ENCODE results near the gene BNIP3.
"Not testable (repeated sequence)": the region's sequence is repeated elsewhere in the genome, so short reads cannot be mapped to it uniquely, and the experiment has no call there.

The BNIP3 gene

DNA sequence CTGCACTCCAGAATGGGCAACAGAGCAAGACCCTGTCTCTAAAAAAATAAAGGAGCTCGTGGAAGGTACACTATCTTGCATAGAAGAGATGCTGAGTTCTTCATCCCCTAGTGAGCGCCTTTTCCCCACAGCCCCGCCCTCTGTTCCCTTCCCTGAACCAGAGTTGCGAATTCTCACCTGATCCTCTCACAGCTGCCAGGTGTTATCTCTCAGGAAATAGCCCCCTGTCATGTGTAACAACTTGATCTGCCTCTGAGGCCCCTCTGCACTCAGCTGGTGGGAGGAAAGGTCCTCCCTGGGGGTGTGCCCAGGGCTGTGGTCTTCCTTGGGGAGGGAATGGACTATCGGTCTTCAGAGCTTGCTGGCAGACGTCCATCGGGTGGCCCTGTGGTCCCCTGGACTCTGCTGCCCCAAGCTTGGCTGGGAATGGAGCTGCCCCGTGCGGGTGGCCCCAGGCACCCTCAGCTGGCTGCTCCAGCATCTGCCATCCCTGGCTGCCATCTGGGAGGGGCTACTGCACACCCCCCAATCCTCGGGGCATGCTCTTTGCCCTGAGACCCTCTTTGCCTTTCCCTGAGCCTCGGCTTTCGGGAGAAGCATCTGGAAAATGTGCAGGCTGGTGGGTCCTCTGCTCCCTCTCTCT, 21.7 kb upstream of the BNIP3 start:
- no peak for DNase-seq (ENCODE audit: extremely low read depth in 1 of 2, low read depth in 1 of 2)

DNA sequence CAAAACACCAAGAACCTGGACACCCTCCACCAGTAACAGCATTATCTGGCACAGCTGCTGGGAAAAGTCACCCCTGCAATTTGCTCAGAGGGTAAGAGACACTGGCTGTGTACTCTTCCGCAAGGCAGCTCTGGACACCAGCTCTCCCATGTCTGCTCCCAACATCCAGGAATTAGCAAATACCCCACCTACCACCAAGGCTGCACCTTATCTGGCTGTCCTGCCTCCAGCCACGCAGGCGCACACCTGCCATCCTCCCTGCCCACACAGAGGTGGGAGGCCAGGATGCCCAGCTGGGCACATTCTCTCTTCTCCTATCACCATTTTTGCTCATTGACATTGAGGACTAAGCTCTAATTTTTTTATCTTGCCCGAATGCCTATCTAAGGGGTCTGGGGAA, 20.3 kb upstream of the BNIP3 start:
- DNase-seq (ENCODE audit: extremely low read depth in 1 of 2, low read depth in 1 of 2), result no peak

DNA sequence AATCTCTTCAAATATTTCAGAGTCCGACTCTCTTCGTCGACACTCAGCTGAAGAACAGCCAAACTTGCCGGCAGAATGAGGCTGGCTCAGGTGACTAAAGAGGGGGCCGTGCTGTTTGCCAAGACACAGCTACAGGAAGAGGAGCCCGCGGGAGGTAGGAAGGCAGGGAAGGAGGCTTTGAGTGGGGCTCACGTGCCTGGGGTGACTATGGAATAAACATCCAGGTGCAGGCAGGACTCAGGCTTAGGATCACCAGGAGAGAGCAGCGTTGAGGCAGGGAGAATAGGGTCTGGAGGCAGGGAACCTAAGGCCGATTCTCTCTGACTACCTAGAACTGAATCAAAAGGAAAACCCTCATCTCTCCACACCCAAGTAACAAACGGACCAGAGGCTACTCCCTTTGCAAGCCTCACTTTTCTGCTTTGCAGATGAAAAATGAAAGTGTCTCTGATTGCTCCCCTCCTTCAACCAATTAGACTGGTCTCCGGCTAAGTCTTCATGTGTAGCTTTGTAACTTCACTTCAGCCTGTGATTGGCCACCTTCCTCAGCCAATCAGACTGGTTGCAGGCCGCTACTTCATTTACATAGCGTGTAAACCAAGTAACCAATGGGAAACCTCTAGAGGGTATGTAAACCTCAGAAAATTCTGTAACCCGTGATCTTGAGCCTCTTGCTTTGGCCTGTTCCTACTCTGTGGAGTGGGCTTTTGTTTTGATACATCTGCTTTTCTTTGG, 19.7 kb upstream of the BNIP3 start:
- no peak for DNase-seq (ENCODE audit: extremely low read depth in 1 of 2, low read depth in 1 of 2)

DNA sequence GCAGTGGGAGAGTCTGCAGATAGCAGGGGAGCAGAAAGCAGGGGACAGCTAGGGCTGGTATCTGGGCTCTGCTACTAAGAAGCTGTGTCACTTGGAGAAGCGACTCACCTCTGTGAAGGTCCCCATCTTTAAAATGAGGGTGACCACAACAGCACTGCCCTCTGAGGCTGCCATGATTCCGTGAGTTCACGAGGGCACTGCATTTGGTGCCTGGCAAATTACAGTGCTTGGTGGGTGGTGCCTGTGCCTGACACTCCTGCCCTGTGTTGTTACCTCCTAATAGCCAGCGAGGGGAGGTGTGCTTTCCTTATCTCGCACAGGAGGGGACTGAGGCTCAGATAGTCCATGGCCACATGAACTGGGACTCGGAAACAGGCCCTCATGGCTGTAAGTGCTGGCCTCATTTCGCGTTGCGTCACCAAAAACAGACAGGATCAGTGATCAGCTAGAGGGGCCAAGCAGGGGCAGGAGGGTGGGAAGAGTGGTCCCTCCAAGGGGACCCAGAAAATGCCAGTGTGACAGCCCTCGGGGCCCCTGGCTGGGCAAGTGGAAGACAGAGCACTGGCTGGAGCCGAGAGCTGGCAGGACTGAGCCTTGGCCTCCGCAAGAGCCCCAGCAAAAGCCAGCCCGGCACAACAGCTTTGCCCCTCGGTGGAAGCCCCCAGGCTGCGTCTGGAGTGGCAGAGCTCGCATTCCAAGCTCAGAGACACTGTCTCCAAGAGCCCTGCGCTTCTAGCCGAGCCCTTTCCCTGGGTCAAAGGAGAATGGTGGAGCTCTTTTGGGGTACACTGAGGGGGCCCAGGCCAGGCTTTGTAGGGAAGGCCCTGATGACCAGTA, 17.3 kb upstream of the BNIP3 start:
- DNase-seq (ENCODE audit: extremely low read depth in 1 of 2, low read depth in 1 of 2), result no peak

DNA sequence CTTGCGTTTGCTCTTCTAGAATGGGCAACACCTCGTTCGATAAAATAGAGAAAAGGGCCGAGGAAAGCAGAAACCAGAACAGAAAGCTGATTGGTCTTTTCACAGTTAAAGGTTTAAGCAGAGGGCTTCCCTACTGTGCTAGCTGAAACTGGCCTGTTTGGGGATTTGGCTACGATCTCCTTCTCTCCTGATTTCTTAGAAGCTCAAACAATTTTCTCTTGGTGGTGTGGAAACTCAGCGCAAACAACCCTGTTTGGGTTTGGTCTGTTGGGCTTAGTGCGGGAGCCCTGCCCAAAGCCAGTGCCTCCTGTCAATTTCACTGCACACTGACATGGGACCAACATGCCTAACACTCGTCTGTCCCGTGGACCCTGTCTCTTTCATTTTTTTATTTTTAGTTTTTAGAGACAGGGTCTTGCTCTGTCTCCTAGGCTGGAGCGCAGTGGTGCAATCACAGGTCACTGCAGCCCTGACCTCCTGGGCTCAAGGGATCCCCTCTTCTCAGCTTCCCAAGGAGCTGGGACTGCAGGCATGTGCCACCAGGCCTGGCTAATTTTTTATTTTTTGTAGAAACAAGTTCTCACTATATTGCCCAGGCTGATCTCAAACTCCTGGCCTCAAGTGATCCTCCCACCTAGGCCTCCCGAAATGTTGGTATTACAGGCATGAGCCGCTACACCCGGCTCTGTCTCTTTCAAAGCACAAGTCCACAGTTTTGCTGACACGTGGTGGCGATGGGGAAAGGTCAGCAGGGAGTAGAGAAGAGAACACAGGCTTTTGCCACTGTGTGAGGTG, 16.5 kb upstream of the BNIP3 start:
- DNase-seq (ENCODE audit: extremely low read depth in 1 of 2, low read depth in 1 of 2), result no peak

DNA sequence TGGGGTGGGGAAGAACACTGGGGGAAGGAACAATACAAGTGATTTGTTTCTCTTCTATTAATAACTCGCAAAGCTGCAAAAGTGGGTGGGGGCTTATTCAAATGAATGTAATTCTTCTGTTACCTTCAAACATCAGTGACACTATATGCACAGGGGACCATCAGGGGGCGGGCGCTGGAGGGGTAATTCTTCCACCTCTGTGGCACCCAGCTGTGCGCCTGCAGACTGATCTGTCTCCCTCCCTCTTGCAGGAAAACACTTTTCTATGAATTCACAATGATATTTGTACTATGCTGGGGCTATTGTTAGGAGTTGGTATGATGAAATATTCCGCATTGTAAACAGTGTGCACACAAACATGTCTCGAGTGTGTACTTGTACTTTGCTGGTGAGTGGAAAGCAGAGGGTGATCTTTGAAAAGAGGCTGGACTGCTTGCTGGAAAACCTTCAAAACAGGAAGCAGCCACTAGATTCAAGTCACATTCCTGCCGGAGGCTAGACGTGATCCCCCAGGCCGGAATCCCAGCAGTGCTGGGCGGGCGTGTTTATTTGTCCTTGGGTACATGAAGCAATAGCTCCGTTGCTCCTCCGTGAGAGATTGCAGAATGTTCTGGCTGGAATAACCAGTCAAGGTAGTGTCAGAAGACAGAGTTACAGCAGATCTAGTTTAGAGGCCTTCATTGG, 15.8 kb upstream of the BNIP3 start:
- DNase-seq (ENCODE audit: extremely low read depth in 1 of 2, low read depth in 1 of 2), result no peak

DNA sequence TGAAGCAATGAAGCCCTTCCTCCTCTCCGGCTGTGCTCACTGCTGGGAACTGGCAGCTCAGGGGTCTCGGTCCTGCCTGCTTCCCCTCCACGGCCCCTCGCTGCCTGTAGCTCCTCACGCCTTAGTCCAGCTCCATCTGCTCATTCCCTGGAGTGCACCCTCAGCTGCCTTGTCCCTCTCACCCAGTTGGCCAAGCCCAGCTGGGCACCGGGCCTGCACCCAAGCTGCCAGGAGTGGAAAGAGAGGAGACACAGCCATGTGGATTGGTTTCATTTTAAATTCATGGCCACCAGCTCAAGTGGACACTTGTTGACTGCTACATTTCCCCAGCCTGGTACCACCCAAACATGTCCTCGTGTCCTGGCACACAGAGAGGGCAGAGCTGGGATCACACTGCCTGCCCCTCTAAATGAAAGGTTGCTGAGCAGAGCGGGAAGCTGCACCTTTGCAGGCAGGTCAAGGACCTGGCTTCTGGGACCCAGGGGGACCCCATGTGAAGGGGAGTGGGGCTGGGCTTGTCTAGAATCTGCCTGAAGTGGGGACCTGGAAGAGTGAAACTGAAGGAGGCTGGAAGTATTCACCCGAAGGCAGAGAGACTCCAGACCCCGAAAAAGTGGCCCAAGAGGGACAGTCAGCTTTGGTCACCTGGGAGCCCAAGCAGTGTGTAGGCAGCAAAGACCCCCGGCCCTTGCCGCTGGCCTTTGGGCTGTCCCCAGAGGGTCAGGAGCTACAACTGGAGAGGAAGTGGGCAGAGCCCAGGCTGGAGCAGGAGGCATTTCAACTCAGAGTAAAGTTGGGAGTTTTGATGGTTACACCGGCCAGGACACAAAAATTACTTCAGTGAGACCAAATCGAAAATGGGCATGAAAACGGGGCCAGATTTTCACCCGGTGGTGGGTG, 15.0 kb upstream of the BNIP3 start:
- no peak for DNase-seq (ENCODE audit: extremely low read depth in 1 of 2, low read depth in 1 of 2)

DNA sequence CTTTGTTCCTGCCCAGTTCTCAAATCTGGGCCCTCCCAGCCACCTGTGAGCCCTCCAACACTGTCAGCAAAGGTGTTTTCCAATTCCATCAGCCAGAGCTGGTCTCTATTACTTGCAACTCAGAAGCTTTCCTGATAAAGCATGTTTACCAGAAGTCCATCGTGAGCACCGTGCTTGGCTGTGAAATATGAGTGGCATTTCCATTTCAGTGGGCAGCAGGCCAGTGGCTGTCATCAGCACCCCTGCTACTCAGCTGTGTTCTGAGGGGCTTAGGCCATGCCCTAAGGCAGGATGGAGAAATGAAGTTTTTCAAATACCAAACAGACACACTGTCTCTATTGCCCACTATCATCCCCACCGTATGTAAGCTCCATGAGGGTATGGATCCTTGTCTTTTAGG, 12.7 kb upstream of the BNIP3 start:
- DNase-seq (ENCODE audit: extremely low read depth in 1 of 2, low read depth in 1 of 2), result no peak

DNA sequence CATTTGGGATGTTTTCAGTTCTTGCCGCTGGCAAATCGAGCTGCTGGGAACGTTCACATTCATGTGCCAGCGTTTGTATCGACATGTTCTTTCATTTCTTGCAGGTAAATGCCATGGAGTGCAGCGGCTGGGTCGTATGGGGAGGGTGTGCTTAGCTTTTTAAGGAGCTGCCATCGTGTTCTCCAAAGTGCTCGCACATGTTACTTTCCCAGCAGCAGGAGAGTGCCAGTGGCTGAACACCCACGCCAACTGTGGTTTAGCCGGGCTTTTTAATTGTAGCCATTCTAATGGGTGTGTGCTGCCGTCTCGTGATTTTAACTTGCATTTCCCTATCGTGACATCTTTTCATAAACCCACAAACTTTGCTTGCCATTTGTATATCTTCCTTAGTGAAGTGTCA, 11.6 kb upstream of the BNIP3 start:
- no peak for DNase-seq (ENCODE audit: extremely low read depth in 1 of 2, low read depth in 1 of 2)

DNA sequence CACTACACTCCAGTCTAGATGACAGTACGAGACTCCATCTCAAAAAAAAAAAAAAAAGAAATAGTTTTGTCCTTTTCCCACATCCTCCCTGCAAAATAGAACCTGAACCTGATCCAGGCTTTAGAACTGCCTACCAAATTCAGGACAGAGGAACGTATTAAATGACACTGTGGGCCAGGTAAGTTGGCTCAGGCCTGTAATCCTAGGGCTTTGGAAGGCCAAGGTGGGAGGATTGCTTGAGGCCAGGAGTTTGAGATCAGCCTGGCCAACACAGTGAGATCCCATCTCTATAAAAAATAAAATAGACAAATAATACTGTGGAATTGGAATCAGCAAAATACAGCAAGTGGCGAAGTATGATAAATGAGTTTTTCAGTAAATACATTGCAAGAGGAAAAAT, 10.0 kb upstream of the BNIP3 start:
- no peak for DNase-seq (ENCODE audit: extremely low read depth in 1 of 2, low read depth in 1 of 2)

DNA sequence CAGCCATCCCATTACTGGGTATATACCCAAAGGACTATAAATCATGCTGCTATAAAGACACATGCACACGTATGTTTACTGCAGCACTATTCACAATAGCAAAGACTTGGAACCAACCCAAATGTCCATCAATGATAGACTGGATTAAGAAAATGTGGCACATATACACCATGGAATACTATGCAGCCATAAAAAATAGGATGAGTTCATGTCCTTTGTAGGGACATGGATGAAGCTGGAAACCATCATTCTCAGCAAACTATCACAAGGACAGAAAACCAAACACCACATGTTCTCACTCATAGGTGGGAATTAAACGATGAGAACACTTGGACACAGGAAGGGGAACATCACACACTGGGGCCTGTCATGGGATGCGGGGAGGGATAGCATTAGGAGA, 6.1 kb upstream of the BNIP3 start:
- DNase-seq (ENCODE audit: extremely low read depth in 1 of 2, low read depth in 1 of 2), result not testable (repeated sequence)

DNA sequence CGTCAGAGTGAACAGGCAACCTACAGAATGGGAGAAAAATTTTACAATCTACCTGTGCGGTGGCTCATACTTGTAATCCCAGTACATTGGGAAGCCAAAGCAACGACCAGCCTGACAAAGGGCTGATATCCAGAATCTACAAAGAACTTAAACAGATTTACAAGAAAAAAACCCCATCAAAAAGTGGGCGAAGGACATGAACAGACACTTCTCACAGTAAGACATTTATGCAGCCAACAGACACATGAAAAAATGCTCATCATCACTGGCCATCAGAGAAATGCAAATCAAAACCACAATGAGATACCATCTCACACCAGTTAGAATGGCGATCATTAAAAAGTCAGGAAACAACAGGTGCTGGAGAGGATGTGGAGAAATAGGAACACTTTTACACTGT, 5.6 kb upstream of the BNIP3 start:
- not testable (repeated sequence) for DNase-seq (ENCODE audit: extremely low read depth in 1 of 2, low read depth in 1 of 2)

DNA sequence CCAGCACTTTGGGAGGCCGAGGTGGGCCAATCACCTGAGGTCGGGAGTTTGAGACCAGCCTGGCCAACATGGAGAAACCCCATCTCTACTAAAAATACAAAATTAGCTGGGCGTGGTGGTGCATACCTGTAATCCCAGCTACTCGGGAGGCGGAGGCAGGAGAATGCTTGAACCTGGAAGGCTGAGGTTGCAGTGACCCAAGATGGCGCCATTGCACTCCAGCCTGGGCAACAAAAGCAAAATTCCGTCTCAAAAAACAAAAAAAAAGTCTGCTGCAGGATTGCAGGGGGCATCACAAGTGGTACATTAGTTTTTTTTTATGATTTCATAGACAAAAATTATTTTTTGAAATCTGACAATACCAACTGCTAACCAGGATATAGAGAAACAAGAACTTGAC, 5.1 kb upstream of the BNIP3 start:
- not testable (repeated sequence) for DNase-seq (ENCODE audit: extremely low read depth in 1 of 2, low read depth in 1 of 2)

DNA sequence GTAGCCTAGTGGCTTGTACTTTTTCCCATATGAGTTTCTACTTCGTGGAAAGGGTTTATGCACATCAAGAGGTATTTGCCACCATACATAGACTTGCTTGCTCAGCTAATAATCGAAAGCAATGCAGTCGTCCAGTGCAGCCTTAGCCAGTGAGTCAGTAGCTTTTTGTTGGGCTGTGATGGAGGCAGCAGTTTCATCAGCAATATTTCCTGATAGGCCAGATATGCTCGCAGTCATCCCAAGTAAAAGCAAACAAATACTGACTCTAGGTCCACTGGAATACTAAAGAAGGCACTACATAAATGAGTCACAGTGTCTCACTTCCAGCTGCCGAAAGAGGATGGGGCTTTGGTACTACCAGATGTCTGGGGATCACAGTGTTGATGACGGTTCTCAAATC, 2.1 kb upstream of the BNIP3 start:
- no peak for DNase-seq (ENCODE audit: extremely low read depth in 1 of 2, low read depth in 1 of 2)

DNA sequence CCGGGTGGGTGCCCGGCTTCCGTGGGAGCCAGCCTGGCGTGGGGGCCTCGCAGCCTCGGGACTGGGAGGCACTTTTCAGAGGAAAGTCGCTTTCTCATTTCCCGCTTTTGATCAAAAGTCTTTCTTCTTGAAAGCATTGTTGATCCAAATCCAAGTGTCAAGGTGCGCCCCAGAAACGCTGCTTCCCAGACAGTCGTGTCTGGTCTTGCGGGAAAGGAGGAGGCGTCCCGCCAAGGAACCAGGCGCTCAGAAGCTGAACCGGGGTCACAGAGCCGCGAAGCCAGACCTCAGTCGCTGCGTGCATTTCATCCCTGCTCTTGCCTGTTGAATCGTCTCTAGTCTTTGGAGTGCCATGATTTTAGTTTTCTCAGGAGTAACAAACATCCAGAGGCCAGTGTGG, 1.1 kb upstream of the BNIP3 start:
- DNase-seq (ENCODE audit: extremely low read depth in 1 of 2, low read depth in 1 of 2), result no peak

DNA sequence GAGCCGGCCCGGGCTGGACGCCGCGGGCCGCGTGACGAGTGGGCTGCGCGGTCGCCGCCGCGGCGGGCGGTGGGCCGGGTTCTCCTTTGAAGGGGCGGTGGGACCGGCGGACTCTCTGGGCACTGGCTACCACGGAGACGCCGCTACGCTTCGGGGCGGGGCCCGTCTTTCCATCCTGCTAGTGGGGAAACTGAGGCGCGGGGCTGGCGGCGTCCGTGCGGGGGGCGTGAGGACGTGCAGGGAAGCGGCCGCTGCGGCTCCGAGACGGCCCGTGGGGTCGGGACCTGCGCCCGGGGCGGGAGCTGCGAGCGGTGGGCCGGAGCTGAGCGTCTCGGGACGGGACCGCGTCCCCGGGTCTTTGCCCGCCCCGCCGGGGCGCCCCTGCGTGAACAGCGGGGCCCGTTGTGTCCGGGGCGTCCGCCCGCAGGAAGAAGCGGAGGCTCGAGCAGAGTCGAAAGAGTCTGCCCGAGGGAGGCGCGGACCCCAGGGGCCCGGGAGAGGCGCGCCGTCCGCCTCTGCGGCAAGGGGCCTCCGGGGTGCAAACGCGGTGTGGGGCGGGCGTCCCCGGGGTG, 548 bp upstream of the BNIP3 start:
- no peak for DNase-seq (ENCODE audit: extremely low read depth in 1 of 2, low read depth in 1 of 2)

DNA sequence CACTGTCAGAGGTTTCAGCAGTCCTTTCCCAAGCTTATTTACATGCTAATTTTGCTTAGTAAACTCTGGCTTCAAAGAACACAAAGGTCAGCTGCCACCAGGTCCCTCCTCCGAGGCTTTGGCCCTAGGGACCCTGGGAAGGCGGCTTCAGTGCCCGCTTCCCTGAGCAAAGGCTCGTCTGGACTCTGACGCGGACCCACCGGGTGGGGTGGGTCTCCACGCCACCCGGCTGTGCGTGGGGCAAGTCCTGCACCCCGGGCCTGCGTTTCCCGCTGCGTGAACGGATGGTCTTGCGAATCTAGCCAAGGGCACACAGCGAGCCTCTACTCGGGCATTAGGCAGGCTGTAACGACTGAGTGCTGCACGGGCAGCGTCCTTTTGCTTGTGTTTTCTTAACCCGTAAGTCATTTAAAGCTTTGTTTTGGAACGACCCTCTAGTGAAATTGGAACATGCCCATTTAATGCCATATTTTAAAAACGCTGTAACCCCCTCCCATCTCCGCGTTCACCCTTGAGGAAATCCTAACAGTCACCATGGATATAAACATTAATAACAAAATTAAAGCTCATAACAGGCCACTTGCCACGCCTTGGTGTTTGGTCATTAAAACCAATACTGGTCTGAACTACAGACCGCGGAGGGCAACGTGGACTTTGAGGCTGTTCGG, 828 bp downstream of the BNIP3 start:
- DNase-seq (ENCODE audit: extremely low read depth in 1 of 2, low read depth in 1 of 2), result no peak

DNA sequence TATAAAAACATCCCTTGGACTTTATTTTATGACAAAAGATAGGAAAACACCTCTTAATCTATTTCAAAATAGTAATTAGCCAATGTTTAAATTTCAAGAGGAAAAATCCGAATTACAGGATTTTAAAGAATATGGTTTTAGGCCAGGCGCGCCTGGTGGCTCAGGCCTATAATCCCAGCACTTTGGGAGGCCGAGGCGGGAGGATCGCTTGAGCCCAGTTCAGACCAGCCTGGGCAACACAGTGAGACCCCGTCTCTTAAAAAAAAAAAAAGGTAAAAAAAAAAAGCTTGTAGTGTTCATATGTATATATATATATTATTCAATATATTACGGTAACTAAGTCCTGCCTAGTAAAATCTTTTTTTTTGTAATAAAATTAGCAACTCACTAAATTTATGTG, 1.4 kb downstream of the BNIP3 start:
- no peak for DNase-seq (ENCODE audit: extremely low read depth in 1 of 2, low read depth in 1 of 2)

DNA sequence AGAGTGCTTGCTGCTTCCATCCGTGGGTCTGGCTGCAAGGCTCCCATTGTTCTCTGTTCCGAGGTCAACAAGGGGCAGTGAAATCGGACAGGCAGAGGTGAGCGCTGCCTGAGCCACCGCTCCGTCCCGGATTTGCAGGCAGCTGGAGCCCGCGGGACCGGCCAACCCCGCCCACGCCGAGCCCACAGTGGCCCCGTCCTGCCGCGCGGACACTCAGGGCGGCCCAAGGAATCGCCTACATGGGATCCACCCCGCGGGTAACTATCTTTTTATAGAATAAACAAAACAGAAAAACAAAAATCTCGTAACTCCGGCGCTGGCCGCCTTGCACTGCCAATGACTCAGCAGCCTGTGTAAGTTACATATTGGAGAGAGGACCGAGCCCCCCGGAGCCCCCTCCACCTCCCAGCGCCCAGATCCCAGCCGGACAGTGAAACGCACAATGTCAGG, 1.9 kb downstream of the BNIP3 start:
- DNase-seq (ENCODE audit: extremely low read depth in 1 of 2, low read depth in 1 of 2), result no peak
